ENCODE data around the gene BCAS3.

DNA sequence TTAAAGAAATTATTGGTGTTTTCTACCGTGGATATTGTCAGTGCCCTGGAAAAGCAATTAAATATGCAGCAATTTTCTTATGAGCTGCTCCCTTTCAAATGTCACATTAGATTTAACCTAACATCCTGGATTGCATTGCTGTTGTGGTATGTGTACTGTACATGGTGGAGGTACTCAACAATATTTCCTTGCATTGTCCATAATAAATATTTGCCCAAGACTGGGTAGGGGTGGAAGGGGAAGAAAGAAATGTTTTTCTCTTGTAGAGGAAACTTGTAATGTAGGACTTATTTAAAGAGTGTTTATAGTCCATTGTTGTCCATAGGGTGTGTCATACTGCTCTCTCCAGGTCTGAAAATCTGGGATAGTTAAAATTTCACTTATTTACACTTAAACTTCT is 375.8 kb downstream of the BCAS3 start:
- TF ChIP-seq, protein P1, sequence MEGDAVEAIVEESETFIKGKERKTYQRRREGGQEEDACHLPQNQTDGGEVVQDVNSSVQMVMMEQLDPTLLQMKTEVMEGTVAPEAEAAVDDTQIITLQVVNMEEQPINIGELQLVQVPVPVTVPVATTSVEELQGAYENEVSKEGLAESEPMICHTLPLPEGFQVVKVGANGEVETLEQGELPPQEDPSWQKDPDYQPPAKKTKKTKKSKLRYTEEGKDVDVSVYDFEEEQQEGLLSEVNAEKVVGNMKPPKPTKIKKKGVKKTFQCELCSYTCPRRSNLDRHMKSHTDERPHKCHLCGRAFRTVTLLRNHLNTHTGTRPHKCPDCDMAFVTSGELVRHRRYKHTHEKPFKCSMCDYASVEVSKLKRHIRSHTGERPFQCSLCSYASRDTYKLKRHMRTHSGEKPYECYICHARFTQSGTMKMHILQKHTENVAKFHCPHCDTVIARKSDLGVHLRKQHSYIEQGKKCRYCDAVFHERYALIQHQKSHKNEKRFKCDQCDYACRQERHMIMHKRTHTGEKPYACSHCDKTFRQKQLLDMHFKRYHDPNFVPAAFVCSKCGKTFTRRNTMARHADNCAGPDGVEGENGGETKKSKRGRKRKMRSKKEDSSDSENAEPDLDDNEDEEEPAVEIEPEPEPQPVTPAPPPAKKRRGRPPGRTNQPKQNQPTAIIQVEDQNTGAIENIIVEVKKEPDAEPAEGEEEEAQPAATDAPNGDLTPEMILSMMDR (IDR thresholded peaks at IDR 0.05): no peak
- no peak for TF ChIP-seq POLR2A (IDR thresholded peaks at IDR 0.05)

Measured in lower leg skin (tissue), 3 donors.